K562 (cell line): ENCODE results near the gene NRARP. TPM values are rescaled to one million over a fixed set of nuclear protein-coding genes. Genes with fewer than 3 reads are reported as not detected.

ENCODE experiments used
- ARID1B ChIP-seq: fragments of 450-650 bp; IDR thresholded peaks from 2 replicates; pipeline ENCODE4 v1.6.1; 2016; ENCODE audit warnings: antibody characterized with exemption, mild to moderate bottlenecking, inconsistent platforms
- CBFB ChIP-seq: sonication (generic); formaldehyde crosslinking; IDR thresholded peaks from 2 replicates; pipeline ENCODE4 v1.4.0; 2020; ENCODE audit warnings: mild to moderate bottlenecking, missing genetic modification reagents
- CREM ChIP-seq: IDR thresholded peaks from 2 replicates; pipeline ENCODE4 v1.6.1; 2014; ENCODE audit warnings: antibody characterized with exemption, low read depth
- EP400 ChIP-seq: fragments of 450-650 bp; IDR thresholded peaks from 2 replicates; pipeline ENCODE4 v1.6.1; 2017; ENCODE audit warnings: antibody characterized with exemption, mild to moderate bottlenecking, moderate library complexity
- HMG20B ChIP-seq: fragments of 250-450 bp; sonication (Bioruptor Pico); IDR thresholded peaks from 2 replicates; pipeline ENCODE4 v1.5.0; 2021; ENCODE audit warnings: mild to moderate bottlenecking
- KDM4B ChIP-seq, 2 experiments: fragments of 450-650 bp in 1 of 2; sonication (generic) in 1 of 2; IDR thresholded peaks; 2 replicates each; pipeline ENCODE4 v1.6.1; 2016 to 2017; ENCODE audit warnings: borderline replicate concordance in 2 of 2, antibody characterized with exemption in 1 of 2, low read depth in 1 of 2, mild to moderate bottlenecking in 1 of 2
- MTA3 ChIP-seq: fragments of 450-650 bp; formaldehyde crosslinking; IDR thresholded peaks from 2 replicates; pipeline ENCODE4 v1.6.1; 2017; ENCODE audit warnings: mild to moderate bottlenecking, borderline replicate concordance
- MYC ChIP-seq, 2 experiments: fragments of 250-450 bp in 1 of 2; sonication (Bioruptor Pico) in 1 of 2; IDR thresholded peaks; 2 replicates each; pipeline versions ENCODE4 v1.5.1 to v1.6.1; 2012 to 2021; ENCODE audit warnings: low read depth in 2 of 2, borderline replicate concordance in 1 of 2, improper control_type of control experiment in 1 of 2, low read length in 1 of 2, mild to moderate bottlenecking in 1 of 2, moderate library complexity in 1 of 2
- NCOA4 ChIP-seq: fragments of 450-650 bp; IDR thresholded peaks from 2 replicates; pipeline ENCODE4 v1.6.1; 2018; ENCODE audit warnings: mild to moderate bottlenecking; ENCODE audit not compliant: partially characterized antibody
- NFE2 ChIP-seq: IDR thresholded peaks from 2 replicates; pipeline ENCODE4 v1.6.1; 2014; ENCODE audit warnings: antibody characterized with exemption, low read depth
- NFYB ChIP-seq: IDR thresholded peaks from 2 replicates; pipeline ENCODE4 v1.6.1; 2011; ENCODE audit warnings: mild to moderate bottlenecking, moderate library complexity; ENCODE audit not compliant: insufficient read length; ENCODE audit errors: extremely low read depth
- NR2F6 ChIP-seq: fragments of 450-650 bp; formaldehyde crosslinking; IDR thresholded peaks from 2 replicates; pipeline ENCODE4 v1.4.0; 2020; ENCODE audit warnings: mild to moderate bottlenecking
- PRPF4 ChIP-seq: fragments of 200-400 bp; formaldehyde crosslinking; IDR thresholded peaks from one replicate; pipeline ENCODE4 v1.6.1; 2017; ENCODE audit warnings: low read length, low read depth, mild to moderate bottlenecking; ENCODE audit not compliant: insufficient read depth, poor library complexity, severe bottlenecking
- SMAD3 ChIP-seq: fragments of 450-650 bp; formaldehyde crosslinking; conservative IDR thresholded peaks from 2 replicates; pipeline ENCODE4 v1.4.0; 2020; ENCODE audit warnings: mild to moderate bottlenecking
- SMAD4 ChIP-seq: fragments of 250-450 bp; sonication (Bioruptor Pico); conservative IDR thresholded peaks from 2 replicates; pipeline ENCODE4 v1.8.0; 2021; ENCODE audit warnings: inconsistent platforms, mild to moderate bottlenecking, moderate library complexity
- STAT5A ChIP-seq: IDR thresholded peaks from 2 replicates; pipeline ENCODE4 v1.6.1; 2012; ENCODE audit warnings: low read length, inconsistent platforms, borderline replicate concordance
- TRIM25 ChIP-seq: fragments of 450-650 bp; IDR thresholded peaks from 2 replicates; pipeline ENCODE4 v1.7.0; 2016; ENCODE audit warnings: borderline replicate concordance
- WHSC1 ChIP-seq: IDR thresholded peaks from one replicate; pipeline ENCODE4 v1.6.1; 2012; ENCODE audit warnings: low read length, control low read depth, inconsistent platforms
- ZNF224 ChIP-seq: sonication (generic); formaldehyde crosslinking; IDR thresholded peaks from 2 replicates; pipeline ENCODE4 v1.8.0; 2022; ENCODE audit warnings: mild to moderate bottlenecking, missing genetic modification reagents
- ZNF239 ChIP-seq: fragments of 250-450 bp; sonication (Bioruptor Pico); IDR thresholded peaks from 2 replicates; pipeline ENCODE4 v1.4.0; 2020; ENCODE audit warnings: mild to moderate bottlenecking
- ZNF354B ChIP-seq: fragments of 250-450 bp; sonication (Bioruptor Pico); IDR thresholded peaks from 2 replicates; pipeline ENCODE4 v1.4.0; 2020
- polyA plus RNA-seq, 8 experiments: library from polyadenylated mRNA; depleted of rRNA in 4 of 8; stranded (reverse) in 5 of 8; unstranded in 3 of 8; fragments of >200 nt; fragmentation: Nextera tagmentation in 2 of 8; fragmentation: Illumina TruSeq in 1 of 8; extraction: Ambion mirVana in 2 of 8; extraction: Trizol in 1 of 8; gene quantifications; 2 replicates each; pipeline versions ENCODE4 v1.2.1 to v1.2.3, GENCODE V29; 2011 to 2014; ENCODE audit warnings: inconsistent platforms in 1 of 8, missing spikeins in 1 of 8
- total RNA-seq, 7 experiments: library from RNA; depleted of rRNA in 6 of 7; stranded (reverse); fragments of >200 nt in 6 of 7; fragmentation: Illumina TruSeq in 2 of 7; extraction: Trizol in 2 of 7; gene quantifications; 2 replicates each; pipeline versions ENCODE4 v1.2.1 to v1.2.3, GENCODE V29; 2011 to 2021; ENCODE audit warnings: low replicate concordance in 1 of 7
- TF ChIP-seq, protein P1 (sequence below), 2 experiments: fragments of 450-650 bp; IDR thresholded peaks; 2 replicates each; pipeline ENCODE4 v1.6.1; 2018; ENCODE audit warnings: mild to moderate bottlenecking in 2 of 2, low read depth in 1 of 2; ENCODE audit not compliant: partially characterized antibody in 2 of 2
- TF ChIP-seq, protein P2 (sequence below): fragments of 450-650 bp; formaldehyde crosslinking; IDR thresholded peaks from 2 replicates; pipeline ENCODE4 v1.4.0; 2020; ENCODE audit warnings: mild to moderate bottlenecking

NRARP gene
- total and polyA plus RNA-seq, 9 of the 15 experiments (the other 6 are each of a cell fraction or from before 2014, with no cell fraction given) = 2.0 to 24.5 (median 7.2) TPM; not detected in 2

GRCh38 chr9:137299938-137300337 is 2.1 kb downstream of the NRARP start (continued):
- TF ChIP-seq MTA3 = peak; percentile 42; the same call in 1 of the 2 replicates
- TF ChIP-seq NFYB = no peak
- TF ChIP-seq NCOA4 = no peak
- 0 out of 2 replicates have a peak, but pooled peaks have one; percentile 7 for TF ChIP-seq ARID1B
- TF ChIP-seq TRIM25 = no peak
- TF ChIP-seq, protein P1, sequence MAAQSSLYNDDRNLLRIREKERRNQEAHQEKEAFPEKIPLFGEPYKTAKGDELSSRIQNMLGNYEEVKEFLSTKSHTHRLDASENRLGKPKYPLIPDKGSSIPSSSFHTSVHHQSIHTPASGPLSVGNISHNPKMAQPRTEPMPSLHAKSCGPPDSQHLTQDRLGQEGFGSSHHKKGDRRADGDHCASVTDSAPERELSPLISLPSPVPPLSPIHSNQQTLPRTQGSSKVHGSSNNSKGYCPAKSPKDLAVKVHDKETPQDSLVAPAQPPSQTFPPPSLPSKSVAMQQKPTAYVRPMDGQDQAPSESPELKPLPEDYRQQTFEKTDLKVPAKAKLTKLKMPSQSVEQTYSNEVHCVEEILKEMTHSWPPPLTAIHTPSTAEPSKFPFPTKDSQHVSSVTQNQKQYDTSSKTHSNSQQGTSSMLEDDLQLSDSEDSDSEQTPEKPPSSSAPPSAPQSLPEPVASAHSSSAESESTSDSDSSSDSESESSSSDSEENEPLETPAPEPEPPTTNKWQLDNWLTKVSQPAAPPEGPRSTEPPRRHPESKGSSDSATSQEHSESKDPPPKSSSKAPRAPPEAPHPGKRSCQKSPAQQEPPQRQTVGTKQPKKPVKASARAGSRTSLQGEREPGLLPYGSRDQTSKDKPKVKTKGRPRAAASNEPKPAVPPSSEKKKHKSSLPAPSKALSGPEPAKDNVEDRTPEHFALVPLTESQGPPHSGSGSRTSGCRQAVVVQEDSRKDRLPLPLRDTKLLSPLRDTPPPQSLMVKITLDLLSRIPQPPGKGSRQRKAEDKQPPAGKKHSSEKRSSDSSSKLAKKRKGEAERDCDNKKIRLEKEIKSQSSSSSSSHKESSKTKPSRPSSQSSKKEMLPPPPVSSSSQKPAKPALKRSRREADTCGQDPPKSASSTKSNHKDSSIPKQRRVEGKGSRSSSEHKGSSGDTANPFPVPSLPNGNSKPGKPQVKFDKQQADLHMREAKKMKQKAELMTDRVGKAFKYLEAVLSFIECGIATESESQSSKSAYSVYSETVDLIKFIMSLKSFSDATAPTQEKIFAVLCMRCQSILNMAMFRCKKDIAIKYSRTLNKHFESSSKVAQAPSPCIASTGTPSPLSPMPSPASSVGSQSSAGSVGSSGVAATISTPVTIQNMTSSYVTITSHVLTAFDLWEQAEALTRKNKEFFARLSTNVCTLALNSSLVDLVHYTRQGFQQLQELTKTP (IDR thresholded peaks at IDR 0.05; ENCODE audit: low read depth in 1 of 2, partially characterized antibody in 2 of 2) = peak in 1 of 2 experiments; percentile 23
- no peak for TF ChIP-seq HMG20B
- TF ChIP-seq ZNF354B (CRISPR knock-in tag) = no peak
- TF ChIP-seq CBFB (CRISPR knock-in tag) = no peak
- TF ChIP-seq SMAD3 (CRISPR knock-in tag) = no peak
- no peak for TF ChIP-seq KDM4B (IDR thresholded peaks at IDR 0.05; ENCODE audit: borderline replicate concordance in 2 of 2, low read depth in 1 of 2)
- 0 out of 2 replicates have a peak, but pooled peaks have one; percentile 18 for TF ChIP-seq EP400
- TF ChIP-seq NFE2 = no peak
- TF ChIP-seq, protein P2, sequence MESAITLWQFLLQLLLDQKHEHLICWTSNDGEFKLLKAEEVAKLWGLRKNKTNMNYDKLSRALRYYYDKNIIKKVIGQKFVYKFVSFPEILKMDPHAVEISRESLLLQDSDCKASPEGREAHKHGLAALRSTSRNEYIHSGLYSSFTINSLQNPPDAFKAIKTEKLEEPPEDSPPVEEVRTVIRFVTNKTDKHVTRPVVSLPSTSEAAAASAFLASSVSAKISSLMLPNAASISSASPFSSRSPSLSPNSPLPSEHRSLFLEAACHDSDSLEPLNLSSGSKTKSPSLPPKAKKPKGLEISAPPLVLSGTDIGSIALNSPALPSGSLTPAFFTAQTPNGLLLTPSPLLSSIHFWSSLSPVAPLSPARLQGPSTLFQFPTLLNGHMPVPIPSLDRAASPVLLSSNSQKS (CRISPR knock-in tag) = no peak
- TF ChIP-seq MYC (IDR thresholded peaks at IDR 0.05; ENCODE audit: low read depth, low read length) = no peak
- no peak for TF ChIP-seq MYC (CRISPR knock-in tag; IDR thresholded peaks at IDR 0.05; ENCODE audit: borderline replicate concordance, low read depth)
- TF ChIP-seq ZNF224 (CRISPR knock-in tag) = no peak
- TF ChIP-seq CREM = no peak
- 0 out of 2 replicates have a peak, but pooled peaks have one; percentile 24 for TF ChIP-seq SMAD4 (CRISPR knock-in tag)
- no peak for TF ChIP-seq NR2F6
- TF ChIP-seq ZNF239 (CRISPR knock-in tag) = no peak
- TF ChIP-seq STAT5A = no peak
- no peak for TF ChIP-seq PRPF4
- TF ChIP-seq WHSC1 = no peak
